HepG2 (cell line): ENCODE results near the gene GIPC3. TPM values are rescaled to one million over a fixed set of nuclear protein-coding genes. Genes with fewer than 3 reads are reported as not detected.

Experiments
- AGO2 ChIP-seq: fragments of 200-400 bp; formaldehyde crosslinking; optimal IDR thresholded peaks from 2 replicates; pipeline ENCODE3; 2017; ENCODE audit warnings: mild to moderate bottlenecking, low read depth, low read length, moderate library complexity
- ERF ChIP-seq: IDR thresholded peaks from 2 replicates; pipeline ENCODE4 v1.6.1; 2018; ENCODE audit warnings: missing biosample characterization, missing genetic modification reagents
- HDAC1 ChIP-seq: sonication (generic); formaldehyde crosslinking; IDR thresholded peaks from 2 replicates; pipeline ENCODE4 v1.5.1; 2020; ENCODE audit warnings: mild to moderate bottlenecking, missing genetic modification reagents
- HDAC6 ChIP-seq: fragments of 200-600 bp; sonication (generic); IDR thresholded peaks from 2 replicates; pipeline ENCODE4 v1.7.0; 2017; ENCODE audit warnings: mild to moderate bottlenecking, antibody characterized with exemption, low read length, low read depth
- HNRNPLL ChIP-seq: fragments of 200-400 bp; formaldehyde crosslinking; IDR thresholded peaks from 2 replicates; pipeline ENCODE4 v1.6.1; 2017; ENCODE audit warnings: mild to moderate bottlenecking, low read depth, low read length; ENCODE audit not compliant: poor library complexity, severe bottlenecking
- KDM2A ChIP-seq: sonication (generic); formaldehyde crosslinking; IDR thresholded peaks from 2 replicates; pipeline ENCODE4 v1.4.0; 2020; ENCODE audit warnings: low read depth, missing genetic modification reagents, borderline replicate concordance
- KLF12 ChIP-seq: sonication (generic); formaldehyde crosslinking; IDR thresholded peaks from 2 replicates; pipeline ENCODE4 v1.4.0; 2020; ENCODE audit warnings: missing genetic modification reagents, borderline replicate concordance
- MIER2 ChIP-seq: IDR thresholded peaks from 2 replicates; pipeline ENCODE4 v1.6.1; 2016; ENCODE audit warnings: missing biosample characterization, missing genetic modification reagents
- MYNN ChIP-seq: sonication (generic); formaldehyde crosslinking; IDR thresholded peaks from 2 replicates; pipeline ENCODE4 v1.4.0; 2020; ENCODE audit warnings: mild to moderate bottlenecking, low read depth, missing genetic modification reagents
- NFYB ChIP-seq: sonication (generic); formaldehyde crosslinking; IDR thresholded peaks from 2 replicates; pipeline ENCODE4 v1.4.0; 2020; ENCODE audit warnings: missing genetic modification reagents
- NONO ChIP-seq, 2 experiments: fragments of 450-650 bp in 1 of 2; sonication (generic) in 1 of 2; formaldehyde crosslinking in 1 of 2; IDR thresholded peaks in 1 of 2; conservative IDR thresholded peaks in 1 of 2; 2 replicates each; pipeline versions ENCODE4 v1.6.1 to v1.8.0; 2017 to 2022; ENCODE audit warnings: mild to moderate bottlenecking in 1 of 2, missing genetic modification reagents in 1 of 2, moderate library complexity in 1 of 2
- REXO4 ChIP-seq: sonication (generic); formaldehyde crosslinking; IDR thresholded peaks from 2 replicates; pipeline ENCODE4 v1.8.0; 2022; ENCODE audit warnings: missing genetic modification reagents, mild to moderate bottlenecking, borderline replicate concordance
- RXRA ChIP-seq: sonication (generic); formaldehyde crosslinking; IDR thresholded peaks from 2 replicates; pipeline ENCODE4 v1.5.1; 2020; ENCODE audit warnings: missing genetic modification reagents
- SAP130 ChIP-seq: IDR thresholded peaks from 2 replicates; pipeline ENCODE4 v1.6.1; 2016; ENCODE audit warnings: low read depth
- SIN3A ChIP-seq: IDR thresholded peaks from 2 replicates; pipeline ENCODE4 v1.6.1; 2011; ENCODE audit warnings: low read depth, mild to moderate bottlenecking, control low read depth, low read length, borderline replicate concordance
- SOX13 ChIP-seq, 3 experiments: fragments of 450-650 bp in 1 of 3; sonication (generic) in 1 of 3; formaldehyde crosslinking in 1 of 3; IDR thresholded peaks in 2 of 3; conservative IDR thresholded peaks in 1 of 3; 2 replicates each; pipeline versions ENCODE4 v1.5.0 to v1.6.1; 2016 to 2020; ENCODE audit warnings: antibody characterized with exemption in 1 of 3, mild to moderate bottlenecking in 1 of 3, missing compliant biosample characterization in 1 of 3, missing genetic modification reagents in 1 of 3, moderate library complexity in 1 of 3
- SPEN ChIP-seq: sonication (generic); formaldehyde crosslinking; IDR thresholded peaks from 2 replicates; pipeline ENCODE4 v1.5.1; 2020; ENCODE audit warnings: low read depth, mild to moderate bottlenecking, missing genetic modification reagents
- SRY ChIP-seq: sonication (generic); formaldehyde crosslinking; IDR thresholded peaks from 2 replicates; pipeline ENCODE4 v1.8.0; 2022; ENCODE audit warnings: mild to moderate bottlenecking, missing genetic modification reagents
- STAT5B ChIP-seq: sonication (generic); formaldehyde crosslinking; IDR thresholded peaks from 2 replicates; pipeline ENCODE4 v1.4.0; 2020; ENCODE audit warnings: missing genetic modification reagents
- U2AF1 ChIP-seq: fragments of 200-400 bp; formaldehyde crosslinking; optimal IDR thresholded peaks from 2 replicates; pipeline ENCODE3; 2017; ENCODE audit warnings: mild to moderate bottlenecking, low read depth, low read length
- ZNF317 ChIP-seq: sonication (generic); formaldehyde crosslinking; IDR thresholded peaks from 2 replicates; pipeline ENCODE4 v1.5.0; 2020; ENCODE audit warnings: mild to moderate bottlenecking, missing genetic modification reagents
- ZNF558 ChIP-seq: sonication (generic); formaldehyde crosslinking; IDR thresholded peaks from 2 replicates; pipeline ENCODE4 v1.9.0; 2022; ENCODE audit warnings: mild to moderate bottlenecking, missing genetic modification reagents, borderline replicate concordance
- ZNF724P ChIP-seq: sonication (generic); formaldehyde crosslinking; IDR thresholded peaks from 2 replicates; pipeline ENCODE4 v1.8.0; 2022; ENCODE audit warnings: missing genetic modification reagents, borderline replicate concordance
- ZNF878 ChIP-seq: sonication (generic); formaldehyde crosslinking; IDR thresholded peaks from 2 replicates; pipeline ENCODE4 v1.8.1; 2023; ENCODE audit warnings: mild to moderate bottlenecking, missing genetic modification reagents, moderate library complexity
- polyA plus RNA-seq, 8 experiments: library from polyadenylated mRNA; depleted of rRNA in 3 of 8; stranded (reverse) in 7 of 8; unstranded in 1 of 8; fragments of >200 nt; fragmentation: Illumina TruSeq in 4 of 8; extraction: Trizol in 4 of 8; gene quantifications; 2 replicates each; pipeline versions ENCODE4 v1.2.1 to v1.2.3, GENCODE V29; 2011 to 2016; ENCODE audit warnings: low read depth in 4 of 8, missing spikeins in 1 of 8, mixed read lengths in 1 of 8; ENCODE audit not compliant: insufficient read depth in 1 of 8
- total RNA-seq, 5 experiments: library from RNA; depleted of rRNA; stranded (reverse); fragments of >200 nt; fragmentation: Illumina TruSeq; extraction: Trizol; gene quantifications; 2 replicates each; pipeline ENCODE4 v1.2.3, GENCODE V29; 2016; ENCODE audit warnings: low read depth in 1 of 5
- TF ChIP-seq, protein P1 (sequence below): sonication (generic); formaldehyde crosslinking; IDR thresholded peaks from 2 replicates; pipeline ENCODE4 v1.4.0; 2020; ENCODE audit warnings: missing genetic modification reagents, borderline replicate concordance

The GIPC3 gene
- total and polyA plus RNA-seq, 2 of the 13 experiments (the other 11 are each of a cell fraction or from before 2014, with no cell fraction given): 0.05 TPM; not detected in 1

DNA sequence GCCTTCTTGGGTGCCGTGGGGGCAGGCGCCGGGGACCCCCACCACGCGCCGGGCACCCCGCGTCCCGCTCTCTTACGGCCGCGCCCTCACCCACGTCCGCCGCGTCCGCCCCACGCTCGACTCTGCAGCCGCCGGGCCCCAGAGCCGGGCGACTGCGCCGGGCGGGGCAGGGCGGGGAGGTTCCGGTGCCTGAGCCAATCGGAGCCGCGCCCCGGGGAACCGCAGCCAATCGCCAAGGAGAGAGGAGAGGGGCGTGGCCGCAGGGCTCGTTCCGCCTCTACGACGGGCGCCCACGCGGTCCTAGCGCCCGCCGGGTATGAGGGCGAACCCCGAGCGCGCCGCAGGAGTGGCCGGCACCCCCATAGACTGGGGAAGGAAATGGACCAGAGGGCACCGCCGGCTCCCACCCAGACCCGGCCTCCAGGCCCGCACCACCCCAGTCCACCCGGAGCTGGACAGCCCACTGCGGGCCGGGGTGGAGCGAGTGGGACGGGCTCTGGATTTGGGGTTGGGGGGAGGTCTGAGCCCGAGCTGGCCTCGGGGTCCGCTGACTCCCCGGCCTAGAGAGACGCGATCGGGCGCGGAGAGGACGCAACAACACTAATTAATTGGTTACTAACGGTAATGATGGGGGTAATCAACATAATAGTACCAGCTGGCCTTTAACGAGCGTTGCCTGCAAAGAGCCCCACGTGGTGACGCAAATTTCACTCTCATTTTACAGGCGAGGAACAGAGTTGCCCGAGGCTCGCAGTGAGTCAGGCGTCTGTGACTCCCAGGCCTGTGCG is 27.6 kb upstream of the GIPC3 start, which contains the start of gene MFSD12 (continued):
- TF ChIP-seq AGO2 (no peak), SRY (CRISPR knock-in tag) (0 out of 2 replicates have a peak, but pooled peaks have one; percentile 40), SPEN (CRISPR knock-in tag) (peak; percentile 48), ZNF878 (CRISPR knock-in tag) (no peak), MYNN (CRISPR knock-in tag) (0 out of 2 replicates have a peak, but pooled peaks have one; percentile 5), KLF12 (CRISPR knock-in tag) (peak; percentile 77; the same call in 1 of the 2 replicates), NONO (IDR thresholded peaks at IDR 0.05) (no peak), NONO (CRISPR knock-in tag; conservative IDR thresholded peaks at IDR 0.05) (peak; percentile 74), SAP130 (CRISPR knock-in tag) (peak; percentile 70), KDM2A (CRISPR knock-in tag) (peak; percentile 81; the same call in 1 of the 2 replicates), MIER2 (CRISPR knock-in tag) (no peak), U2AF1 (no peak), SOX13 (IDR thresholded peaks at IDR 0.05) (no peak), SOX13 (CRISPR knock-in tag; conservative IDR thresholded peaks at IDR 0.05 in 1 of 2, IDR thresholded peaks at IDR 0.05 in 1 of 2) (peak in 1 of 2 experiments; percentile 30; a peak in 1 of 4 replicates), HNRNPLL (peak; percentile 54), NFYB (CRISPR knock-in tag) (peak; percentile 95), SIN3A (0 out of 2 replicates have a peak, but pooled peaks have one; percentile 31), ZNF558 (CRISPR knock-in tag) (no peak), RXRA (CRISPR knock-in tag) (0 out of 2 replicates have a peak, but pooled peaks have one; percentile 47), STAT5B (0 out of 2 replicates have a peak, but pooled peaks have one; percentile 37), ERF (peak; percentile 17; the same call in 1 of the 2 replicates), HDAC1 (CRISPR knock-in tag) (peak; percentile 71), HDAC6 (no peak), ZNF724P (CRISPR knock-in tag) (no peak), ZNF317 (CRISPR knock-in tag) (no peak), REXO4 (CRISPR knock-in tag) (no peak)
- TF ChIP-seq, protein P1, sequence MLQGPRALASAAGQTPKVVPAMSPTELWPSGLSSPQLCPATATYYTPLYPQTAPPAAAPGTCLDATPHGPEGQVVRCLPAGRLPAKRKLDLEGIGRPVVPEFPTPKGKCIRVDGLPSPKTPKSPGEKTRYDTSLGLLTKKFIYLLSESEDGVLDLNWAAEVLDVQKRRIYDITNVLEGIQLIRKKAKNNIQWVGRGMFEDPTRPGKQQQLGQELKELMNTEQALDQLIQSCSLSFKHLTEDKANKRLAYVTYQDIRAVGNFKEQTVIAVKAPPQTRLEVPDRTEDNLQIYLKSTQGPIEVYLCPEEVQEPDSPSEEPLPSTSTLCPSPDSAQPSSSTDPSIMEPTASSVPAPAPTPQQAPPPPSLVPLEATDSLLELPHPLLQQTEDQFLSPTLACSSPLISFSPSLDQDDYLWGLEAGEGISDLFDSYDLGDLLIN: 0 out of 2 replicates have a peak, but pooled peaks have one; percentile 28
